Measurements from ENCODE around the gene PARVB. TPM values are rescaled to one million over a fixed set of nuclear protein-coding genes. Genes with fewer than 3 reads are reported as not detected.
A peak's percentile ranks its signal among the peaks of the same experiment; 100 is the strongest.
"Not testable (repeated sequence)": the region's sequence is repeated elsewhere in the genome, so short reads cannot be mapped to it uniquely, and the experiment has no call there.

Gene PARVB
- total RNA-seq, 1 donor from 2014 or later: 6.6 TPM

GRCh38 chr22:44110656-44111055 lies 86.6 kb downstream of the PARVB start:
- DNase-seq: not testable (repeated sequence)

DNA sequence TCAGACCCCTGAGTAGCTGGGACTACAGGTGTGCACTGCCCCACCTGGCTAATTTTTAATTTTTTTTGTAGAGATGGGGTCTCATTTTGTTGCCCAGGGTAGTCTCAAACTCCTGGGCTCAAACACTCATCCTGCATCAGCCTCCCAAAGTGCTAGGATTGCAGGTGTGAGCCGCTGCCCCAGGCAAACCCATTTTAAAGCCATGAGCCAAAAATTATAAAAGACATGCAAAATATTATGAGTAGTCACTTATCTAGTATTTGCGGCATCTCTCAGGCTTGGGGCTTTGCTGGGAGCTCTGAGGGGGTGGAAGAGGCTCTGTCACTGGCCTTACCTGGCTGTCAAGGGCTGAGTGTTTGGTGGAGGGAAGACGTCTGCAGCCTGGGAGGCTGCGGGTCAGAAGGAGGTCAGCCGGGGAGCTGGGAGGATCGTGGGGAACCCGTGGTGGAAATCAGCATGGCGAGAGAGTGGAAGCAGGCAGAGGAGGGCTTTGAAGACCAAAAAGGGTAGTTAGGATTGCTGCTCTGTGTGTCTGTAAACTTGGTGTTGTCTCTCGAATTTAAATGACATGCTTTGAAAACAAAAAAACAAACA lies 87.6 kb downstream of the PARVB start:
- no peak for DNase-seq

DNA sequence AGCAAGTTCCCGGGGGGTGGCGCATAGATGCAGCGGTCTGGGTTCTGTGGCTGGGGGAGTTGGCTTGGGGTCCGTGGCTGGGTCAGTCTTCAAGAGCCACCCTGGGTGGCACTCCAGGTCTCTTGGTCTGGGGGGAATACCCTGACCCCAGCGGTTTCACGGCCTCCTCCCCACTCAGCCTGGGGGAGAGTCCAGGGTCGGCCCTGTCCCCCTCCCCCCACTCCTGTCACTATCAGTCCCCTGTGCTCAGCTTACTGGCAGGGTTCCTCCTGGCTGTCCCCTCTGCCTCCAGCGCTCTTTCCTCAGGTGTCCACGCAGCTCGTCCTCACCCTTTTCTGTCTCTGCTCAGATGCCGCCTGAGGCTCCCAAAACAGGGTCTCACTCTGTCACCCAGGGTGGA lies 88.1 kb downstream of the PARVB start:
- no peak for DNase-seq

GRCh38 chr22:44116331-44116730 lies 92.2 kb downstream of the PARVB start:
- DNase-seq: no peak

- no peak for DNase-seq
Observed at GRCh38 chr22:44116755-44117684, 92.9 kb downstream of the PARVB start.

- no peak for DNase-seq
Observed at GRCh38 chr22:44117746-44118145, 93.6 kb downstream of the PARVB start.

DNA sequence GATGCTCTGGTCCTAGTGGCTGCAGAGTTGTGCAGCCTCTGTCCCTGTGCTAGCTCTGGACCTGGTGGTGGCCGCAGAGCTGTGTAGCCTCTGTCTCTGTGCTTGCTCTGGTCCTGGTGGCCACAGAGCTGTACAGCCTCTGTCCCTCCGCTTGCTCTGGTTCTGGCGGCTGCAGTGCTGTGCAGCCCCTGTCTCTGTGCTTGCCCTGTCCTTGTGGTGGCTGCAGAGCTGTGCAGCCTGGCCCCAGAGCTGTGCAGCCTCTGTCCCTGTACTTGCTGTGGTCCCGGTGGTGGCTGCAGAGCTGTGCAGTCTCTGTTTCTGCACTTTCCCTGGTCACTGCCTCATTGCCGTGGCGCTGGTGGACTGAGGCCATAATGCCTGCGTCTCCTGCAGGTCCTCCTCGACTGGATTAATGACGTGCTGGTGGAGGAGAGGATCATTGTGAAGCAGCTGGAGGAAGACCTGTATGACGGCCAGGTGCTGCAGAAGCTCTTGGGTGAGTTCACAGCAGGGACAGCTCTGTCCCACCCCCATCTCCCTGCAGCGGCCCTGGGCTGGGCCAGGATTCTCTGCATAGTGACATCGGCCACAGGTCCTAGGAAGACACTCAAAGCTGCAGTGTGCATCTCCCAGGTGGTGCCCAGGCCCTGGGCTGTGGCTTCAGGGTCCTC lies 94.7 kb downstream of the PARVB start:
- no peak for DNase-seq

GRCh38 chr22:44119669-44120313 lies 95.7 kb downstream of the PARVB start:
- no peak for DNase-seq

GRCh38 chr22:44120314-44120704 lies 96.2 kb downstream of the PARVB start:
- no peak for DNase-seq

DNA sequence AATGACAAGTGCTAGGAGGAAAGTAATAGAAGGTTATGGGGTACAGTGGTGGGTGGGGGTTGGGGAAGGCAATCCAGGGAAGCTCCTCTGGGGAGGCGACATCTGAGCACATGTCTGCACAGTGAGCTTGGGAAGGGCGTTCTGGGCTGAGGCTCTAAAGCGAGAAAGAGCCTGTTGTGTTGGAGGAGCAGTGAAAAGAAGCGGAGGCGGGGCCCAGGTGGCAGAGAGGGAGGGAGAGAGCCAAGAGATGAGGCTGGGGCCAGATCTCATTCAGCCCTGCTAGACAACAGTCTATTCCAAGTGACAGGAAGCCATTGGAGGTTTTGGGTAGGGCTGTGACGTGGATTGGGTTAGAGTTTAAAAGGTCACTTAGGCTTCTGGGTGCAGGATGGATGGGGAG lies 101.3 kb downstream of the PARVB start:
- no peak for DNase-seq

DNA sequence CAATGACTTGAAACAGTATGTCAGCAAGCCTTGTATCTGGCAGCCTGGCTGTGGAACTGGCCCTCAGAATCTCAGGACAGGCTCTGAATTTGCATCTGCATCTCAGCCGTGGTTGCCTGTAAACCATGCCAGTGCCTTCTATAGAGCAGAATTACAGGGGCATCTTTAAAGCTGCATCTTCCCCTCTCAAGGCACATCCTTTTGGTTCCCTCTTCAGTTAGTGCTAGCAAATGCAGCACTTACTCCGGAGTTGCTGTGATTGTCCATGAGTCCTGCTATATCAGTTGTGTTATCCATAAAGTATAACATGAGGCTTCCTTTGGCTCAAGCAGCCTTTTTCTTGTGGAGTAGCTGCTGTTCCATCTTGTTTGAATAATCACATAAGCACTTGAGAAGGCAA lies 102.7 kb downstream of the PARVB start:
- DNase-seq: no peak

DNA sequence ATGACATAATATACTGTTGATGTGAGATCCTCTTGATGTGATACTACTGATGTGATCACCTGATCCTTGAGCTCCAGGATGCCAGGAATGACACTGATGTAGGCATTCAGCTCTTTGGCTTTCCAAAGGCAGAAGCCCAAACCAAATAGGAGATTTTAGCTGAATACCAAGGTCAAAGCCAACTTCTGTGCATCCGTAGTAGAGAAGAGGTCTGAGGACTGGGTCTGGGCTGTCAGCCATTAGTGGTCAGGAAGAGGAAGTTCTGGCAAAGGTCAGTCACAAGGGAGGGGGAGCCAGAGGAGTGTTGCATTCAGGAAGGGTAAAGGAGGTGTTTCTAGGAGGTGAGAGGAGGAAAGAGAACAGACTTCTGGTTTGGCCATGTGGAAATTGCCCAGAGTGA lies 103.3 kb downstream of the PARVB start:
- DNase-seq: no peak

GRCh38 chr22:44128958-44129618 lies 105.0 kb downstream of the PARVB start:
- no peak for DNase-seq

GRCh38 chr22:44129619-44129976 lies 105.5 kb downstream of the PARVB start:
- peak; percentile 24 for DNase-seq

DNA sequence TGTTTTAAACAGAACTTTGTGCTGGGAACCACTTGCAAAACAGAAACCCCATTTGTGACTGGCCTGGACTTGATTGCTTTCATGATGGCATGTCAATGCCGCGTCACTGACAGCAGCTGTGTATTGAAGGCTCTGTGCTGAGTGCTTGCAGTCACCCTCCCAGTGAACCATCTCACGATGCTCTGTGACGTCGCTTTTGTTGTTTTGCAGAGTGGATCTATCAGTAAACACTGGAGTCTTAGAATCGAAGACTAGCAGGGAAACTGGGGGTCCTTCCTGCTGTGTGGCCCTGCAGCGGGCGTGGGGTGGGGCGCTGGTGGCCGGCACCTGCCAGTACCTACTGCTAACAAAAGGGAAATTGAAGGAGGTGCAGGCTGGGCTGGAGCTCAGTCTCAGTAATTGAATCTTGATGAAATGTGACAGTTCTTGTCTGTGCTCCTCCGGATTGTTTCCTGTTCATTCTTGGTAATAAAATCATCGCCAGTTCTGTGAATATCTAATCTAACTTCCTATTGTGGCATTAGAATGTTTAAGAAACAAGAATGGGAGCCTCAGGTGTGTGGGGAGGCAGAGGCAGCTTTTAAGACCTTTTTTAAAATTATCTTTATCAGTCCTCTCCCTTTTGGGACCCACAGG lies 106.1 kb downstream of the PARVB start:
- peak; percentile 55 for DNase-seq

DNA sequence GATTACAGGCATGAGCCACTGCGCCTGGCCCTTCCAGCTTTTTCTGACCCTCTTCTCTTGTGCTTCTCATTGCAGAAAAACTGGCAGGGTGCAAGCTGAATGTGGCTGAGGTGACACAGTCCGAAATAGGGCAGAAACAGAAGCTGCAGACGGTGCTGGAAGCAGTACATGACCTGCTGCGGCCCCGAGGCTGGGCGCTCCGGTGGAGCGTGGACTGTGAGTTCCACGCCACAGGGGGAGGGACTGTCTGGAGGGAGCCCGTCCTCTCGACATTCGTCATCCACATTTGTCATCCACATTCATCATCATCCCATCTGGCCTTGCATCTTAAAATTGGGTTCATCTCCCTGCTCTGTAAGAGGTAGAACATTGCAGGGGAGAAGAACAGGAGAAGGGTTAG lies 107.3 kb downstream of the PARVB start:
- no peak for DNase-seq

DNA sequence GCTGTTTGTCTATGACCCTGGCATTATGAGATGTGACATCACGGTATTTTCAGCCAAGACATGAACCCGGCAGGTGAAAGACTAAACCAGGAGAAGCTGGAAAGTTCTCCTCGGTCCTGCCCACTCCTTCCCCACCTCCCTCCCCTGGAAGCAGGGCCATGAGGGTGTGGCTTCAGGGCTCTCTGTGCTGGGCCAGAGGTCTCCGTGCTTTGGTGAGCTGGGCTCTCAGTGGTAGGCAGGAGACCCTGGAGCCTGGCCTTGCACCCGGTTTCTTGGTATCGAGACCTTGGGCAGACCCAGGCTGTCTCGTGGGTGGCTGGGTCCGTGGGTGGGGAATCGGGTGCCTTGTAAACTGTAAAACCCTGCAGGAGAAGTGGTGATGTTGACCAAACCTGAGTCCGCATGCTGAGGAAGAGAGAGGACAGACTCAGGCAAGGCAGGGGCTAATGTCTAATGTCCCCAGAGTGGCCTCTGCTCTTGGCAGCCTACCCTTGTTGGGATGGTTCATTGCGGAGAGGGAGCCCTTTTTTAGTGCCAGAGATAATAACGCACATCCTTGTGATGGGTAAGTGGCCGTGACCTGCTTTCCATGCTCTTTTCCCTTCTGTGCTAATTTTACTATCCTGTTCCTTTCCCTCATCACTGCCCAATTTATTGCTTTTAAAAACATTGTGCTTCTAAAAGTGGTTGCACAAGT lies 108.0 kb downstream of the PARVB start:
- no peak for DNase-seq

DNA sequence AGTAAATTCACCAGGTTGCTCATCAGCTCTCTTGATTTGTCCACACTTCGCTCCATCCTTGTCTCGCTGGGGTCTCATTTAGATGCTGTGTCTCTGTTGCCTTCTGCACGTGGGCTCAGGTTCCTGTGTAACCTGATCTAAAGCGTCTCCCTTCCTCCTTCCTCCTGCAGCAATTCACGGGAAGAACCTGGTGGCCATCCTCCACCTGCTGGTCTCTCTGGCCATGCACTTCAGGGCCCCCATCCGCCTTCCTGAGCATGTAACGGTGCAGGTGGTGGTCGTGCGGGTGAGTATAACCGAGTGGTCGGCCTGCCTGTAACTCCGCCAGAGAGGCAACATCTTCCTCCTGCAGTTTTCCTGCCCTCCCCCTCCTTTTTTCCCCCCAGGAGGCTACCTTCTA lies 108.6 kb downstream of the PARVB start:
- no peak for DNase-seq

DNA sequence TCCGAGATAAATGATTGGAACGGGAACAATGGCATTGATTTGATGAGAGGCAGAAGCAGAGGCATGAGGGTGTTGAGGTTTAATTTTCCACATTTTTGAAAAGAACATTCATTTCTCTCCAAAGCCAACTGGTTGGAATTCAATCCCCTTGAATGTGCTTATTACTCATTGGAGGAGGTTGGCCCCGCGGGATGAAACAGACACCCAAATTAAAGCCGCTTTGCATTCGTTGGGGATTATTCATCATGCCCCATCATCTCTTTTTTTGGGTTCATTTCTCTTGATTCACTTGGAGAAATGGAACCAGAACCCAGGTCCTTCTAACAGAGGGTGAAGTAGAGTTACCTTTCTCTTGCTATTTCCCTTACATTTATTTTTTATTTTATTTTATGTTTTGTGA lies 109.1 kb downstream of the PARVB start:
- DNase-seq: no peak

- DNase-seq: no peak
Observed at GRCh38 chr22:44133901-44134571, 109.9 kb downstream of the PARVB start.

GRCh38 chr22:44136112-44136511 lies 112.0 kb downstream of the PARVB start:
- DNase-seq: no peak

All from skin of body (tissue), 2 donors.